ENCODE data around the gene CLCNKB. TPM values are rescaled to one million over a fixed set of nuclear protein-coding genes. Genes with fewer than 3 reads are reported as not detected.

CLCNKB gene
- total RNA-seq, 1 donor from 2014 or later = 2.2 TPM

Other genes starting within 250 kb of the CLCNKB start
- 6.2 TPM for gene UQCRHL, start 236.1 kb upstream of the CLCNKB start, total RNA-seq
- gene SPEN, start 196.1 kb upstream of the CLCNKB start, total RNA-seq = 21.4 TPM
- gene ZBTB17, start 67.7 kb upstream of the CLCNKB start, total RNA-seq = 23.4 TPM
- gene SRARP, start 39.5 kb upstream of the CLCNKB start, total RNA-seq = 0.41 TPM
- 4,074 TPM for gene HSPB7, start 25.7 kb upstream of the CLCNKB start, total RNA-seq
- gene CLCNKA, start 21.7 kb upstream of the CLCNKB start, total RNA-seq = 0.19 TPM
- gene FAM131C, start 29.9 kb downstream of the CLCNKB start, total RNA-seq = 5.9 TPM
- gene EPHA2, start 112.3 kb downstream of the CLCNKB start, total RNA-seq = 7.3 TPM
- 2.8 TPM for gene ARHGEF19, start 168.9 kb downstream of the CLCNKB start, total RNA-seq
- 11.8 TPM for gene CPLANE2, start 193.4 kb downstream of the CLCNKB start, total RNA-seq